Fibroblast of the aortic adventitia (primary cell): ENCODE results near the gene PTH2. TPM values are rescaled to one million over a fixed set of nuclear protein-coding genes. Genes with fewer than 3 reads are reported as not detected.

ENCODE experiments used
- DNase-seq: peaks from one replicate; pipeline ENCODE4 v3.0.0-alpha.2; 2010; ENCODE audit warnings: low read depth
- H3K4me3 ChIP-seq: 2 replicates; pipeline ENCODE4 v1.5.1; 2011; ENCODE audit warnings: low read depth, mild to moderate bottlenecking, control low read depth, low read length, moderate library complexity
- total RNA-seq: library from RNA; depleted of rRNA; stranded (reverse); fragments of >200 nt; gene quantifications from 2 replicates; pipeline ENCODE4 v1.2.3, GENCODE V29; 2012; ENCODE audit warnings: low replicate concordance
- TF ChIP-seq, protein P1 (sequence below): IDR thresholded peaks from 2 replicates; pipeline ENCODE4 v1.5.1; 2011; ENCODE audit warnings: mild to moderate bottlenecking, low read length, control low read depth, inconsistent platforms; ENCODE audit not compliant: insufficient read depth

PTH2 gene
- total RNA-seq, 1 donor = not detected

DNA sequence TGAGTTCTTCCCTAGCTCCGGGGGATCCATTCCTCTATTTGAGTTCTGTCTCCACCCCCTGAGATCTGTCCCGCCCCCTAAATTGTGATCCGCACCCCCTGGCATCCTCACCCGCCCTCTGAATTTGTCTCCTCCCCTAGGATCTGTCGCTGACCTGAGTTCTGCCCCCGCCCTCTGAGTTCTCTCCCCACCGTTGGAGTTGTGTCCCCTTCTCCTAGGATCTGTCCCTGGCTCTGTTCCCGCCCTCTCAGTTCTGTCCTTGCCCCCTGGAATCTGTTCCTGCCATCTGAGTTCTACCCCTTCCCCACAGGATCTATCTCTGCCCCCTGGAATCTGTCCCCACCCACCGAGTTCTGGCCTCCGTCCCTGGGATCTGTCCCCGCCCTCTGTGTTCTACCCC lies 19.1 kb upstream of the PTH2 start:
- no peak for DNase-seq
- peak overlapping the region; percentile 28 for H3K4me3 ChIP-seq

DNA sequence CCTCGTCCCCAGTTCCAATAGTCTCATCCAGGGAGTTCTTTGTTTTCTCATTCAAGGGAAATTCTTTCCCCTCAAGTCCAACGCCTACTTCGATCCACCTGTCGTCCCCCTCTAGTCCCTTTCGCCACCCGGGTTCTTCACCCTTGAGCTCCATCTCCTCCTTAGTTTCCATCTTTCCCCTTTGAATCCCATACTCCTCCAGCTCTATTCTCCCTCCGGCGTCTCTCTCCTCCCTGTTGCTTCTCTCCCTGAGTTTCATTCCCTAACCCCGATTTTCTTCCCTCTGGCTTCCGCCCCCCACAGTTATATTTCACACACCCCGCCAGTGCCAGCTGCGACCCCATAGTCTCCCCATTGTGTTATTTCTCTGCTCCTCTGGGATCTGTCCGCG lies 18.7 kb upstream of the PTH2 start:
- no peak for DNase-seq
- TF ChIP-seq, protein P1, sequence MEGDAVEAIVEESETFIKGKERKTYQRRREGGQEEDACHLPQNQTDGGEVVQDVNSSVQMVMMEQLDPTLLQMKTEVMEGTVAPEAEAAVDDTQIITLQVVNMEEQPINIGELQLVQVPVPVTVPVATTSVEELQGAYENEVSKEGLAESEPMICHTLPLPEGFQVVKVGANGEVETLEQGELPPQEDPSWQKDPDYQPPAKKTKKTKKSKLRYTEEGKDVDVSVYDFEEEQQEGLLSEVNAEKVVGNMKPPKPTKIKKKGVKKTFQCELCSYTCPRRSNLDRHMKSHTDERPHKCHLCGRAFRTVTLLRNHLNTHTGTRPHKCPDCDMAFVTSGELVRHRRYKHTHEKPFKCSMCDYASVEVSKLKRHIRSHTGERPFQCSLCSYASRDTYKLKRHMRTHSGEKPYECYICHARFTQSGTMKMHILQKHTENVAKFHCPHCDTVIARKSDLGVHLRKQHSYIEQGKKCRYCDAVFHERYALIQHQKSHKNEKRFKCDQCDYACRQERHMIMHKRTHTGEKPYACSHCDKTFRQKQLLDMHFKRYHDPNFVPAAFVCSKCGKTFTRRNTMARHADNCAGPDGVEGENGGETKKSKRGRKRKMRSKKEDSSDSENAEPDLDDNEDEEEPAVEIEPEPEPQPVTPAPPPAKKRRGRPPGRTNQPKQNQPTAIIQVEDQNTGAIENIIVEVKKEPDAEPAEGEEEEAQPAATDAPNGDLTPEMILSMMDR = no peak
- no peak overlapping the region for H3K4me3 ChIP-seq

More for the DNA sequence above, 19.1 kb upstream of the PTH2 start:
- TF ChIP-seq, protein P1 = no peak

DNA sequence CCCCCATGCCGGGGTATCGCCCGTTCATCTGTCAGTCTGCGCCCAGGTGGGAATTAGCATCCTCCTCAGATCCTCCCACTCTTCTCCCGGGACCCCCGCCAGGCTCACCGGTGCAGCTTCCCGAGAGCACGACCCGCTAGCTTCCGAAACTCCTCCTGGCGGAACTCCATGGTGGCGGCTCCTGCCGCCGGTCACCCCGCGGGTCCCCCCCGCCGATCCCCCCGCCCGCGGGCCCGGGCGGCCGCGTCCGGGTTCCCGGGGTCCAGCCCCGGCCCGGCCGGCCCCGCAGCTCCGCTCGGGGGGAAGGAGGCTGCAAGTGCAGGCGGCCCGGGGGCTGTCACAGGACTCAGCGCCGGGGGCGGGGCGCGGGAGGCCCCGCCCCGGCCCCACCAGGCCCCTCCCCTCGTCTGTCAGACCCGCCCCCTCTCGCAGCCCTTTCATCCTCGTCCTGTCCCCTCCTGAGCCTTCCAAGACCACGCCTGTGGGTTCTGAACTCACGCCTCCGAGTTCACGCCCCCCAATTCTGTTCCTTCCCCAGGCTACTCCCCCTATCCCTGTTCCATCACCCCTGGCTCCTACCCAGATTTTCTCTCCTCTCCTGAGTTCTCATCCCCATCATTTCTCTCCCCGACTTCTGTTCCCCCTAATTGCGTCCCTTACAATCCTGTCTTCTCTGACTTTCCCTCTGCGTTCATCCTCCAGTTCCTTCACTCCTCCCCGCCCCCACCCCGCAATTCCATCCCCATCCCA lies 18.1 kb upstream of the PTH2 start, which contains the start of gene SLC17A7:
SLC17A7 (minus strand) TSS at position 318 of the 750 bp plus-strand sequence; CDS start at position 170, 148 bp downstream.
- peak within 1 kb of the TSS; percentile 28 for H3K4me3 ChIP-seq
- TF ChIP-seq, protein P1 = no peak
- no peak for DNase-seq

DNA sequence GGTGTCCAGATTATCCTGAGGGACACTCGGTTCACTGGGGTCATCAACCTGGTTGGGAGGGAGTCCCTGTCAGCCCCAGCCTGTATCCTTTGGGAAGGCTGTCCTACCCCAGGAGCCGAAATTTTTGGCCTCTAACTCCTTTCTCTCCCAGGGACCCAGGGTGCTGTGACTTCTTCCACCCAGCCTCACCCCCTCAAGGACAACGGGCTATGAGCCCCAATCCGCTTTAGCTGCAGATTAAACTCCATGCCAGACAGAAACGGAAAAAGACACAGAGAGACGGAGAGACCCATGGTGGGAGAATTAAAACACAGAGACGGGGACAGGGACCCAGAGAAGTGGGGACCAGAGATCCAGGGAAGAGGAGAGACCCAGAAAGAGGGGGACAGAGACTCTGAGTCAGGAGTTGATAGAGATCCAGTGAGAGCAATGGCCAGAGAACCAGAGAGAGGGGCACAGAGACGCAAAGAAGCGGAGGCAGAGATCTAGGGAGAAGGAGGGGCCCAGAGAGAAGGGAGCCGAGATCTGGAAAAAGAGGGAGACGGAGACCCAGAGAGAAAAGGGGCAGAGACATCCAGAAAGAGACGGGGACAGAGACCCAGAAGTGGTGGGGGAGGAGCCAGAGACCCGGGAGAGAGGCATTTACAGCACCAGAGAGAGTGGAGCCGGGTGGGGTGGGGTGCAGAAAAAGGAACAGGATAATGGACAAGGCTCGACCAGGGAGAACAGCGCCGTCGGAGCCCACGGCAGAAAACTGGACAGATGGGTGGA lies 17.4 kb upstream of the PTH2 start:
- H3K4me3 ChIP-seq = peak overlapping the region; percentile 28
- DNase-seq = no peak
- TF ChIP-seq, protein P1 = no peak

DNA sequence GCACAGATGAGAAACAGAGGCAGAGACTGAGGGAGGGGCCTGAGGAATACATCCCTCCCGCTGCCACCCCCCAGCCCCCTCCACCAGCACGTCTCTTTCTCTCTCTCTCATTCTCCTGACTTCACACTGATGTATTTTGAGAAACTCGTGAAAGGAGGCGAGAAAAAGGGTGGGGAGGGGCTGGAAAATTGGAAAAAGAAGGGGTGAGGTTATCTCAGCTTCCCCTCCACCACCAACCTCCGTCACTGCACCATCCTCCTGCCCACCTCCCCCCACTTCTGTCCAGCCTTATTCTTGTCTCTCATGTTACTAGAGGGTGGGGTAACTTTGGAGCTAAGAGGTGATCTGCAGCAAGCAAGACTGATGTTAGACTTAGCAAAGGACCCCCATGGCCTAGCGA lies 16.6 kb upstream of the PTH2 start:
- no peak overlapping the region for H3K4me3 ChIP-seq
- TF ChIP-seq, protein P1 = no peak
- DNase-seq = no peak

DNA sequence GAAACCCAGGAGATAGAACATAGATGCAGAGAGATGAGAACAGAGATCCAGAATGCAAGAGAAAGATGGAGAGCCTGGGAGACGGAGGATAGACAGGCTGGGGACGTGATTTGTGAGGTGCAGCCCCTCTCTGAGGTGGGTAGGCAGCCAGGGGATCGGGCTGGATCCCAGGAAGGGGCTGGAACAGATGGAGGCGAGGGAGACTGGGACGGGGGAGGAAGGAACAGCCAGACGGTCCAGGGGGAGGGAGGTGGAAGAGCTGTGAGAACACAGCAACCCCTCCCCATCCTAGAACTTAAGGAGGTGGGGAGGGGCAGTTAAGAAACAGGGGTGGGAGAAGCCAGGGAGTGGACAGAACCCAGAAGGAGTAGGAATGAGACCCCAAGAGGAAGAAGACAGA lies 15.0 kb upstream of the PTH2 start:
- TF ChIP-seq, protein P1 = no peak
- DNase-seq = no peak

More for the DNA sequence above, 15.0 kb upstream of the PTH2 start:
- H3K4me3 ChIP-seq = no peak overlapping the region
